Stimulated activated CD8-positive, alpha-beta memory T cell treated with anti-CD3 and anti-CD28 coated beads, Interleukin-4, amount 100 ng/mL, for 48 hours (primary cell): Measurements from ENCODE around the gene COX15.
"Not testable (repeated sequence)": the region's sequence is repeated elsewhere in the genome, so short reads cannot be mapped to it uniquely, and the experiment has no call there.

ENCODE experiments used
- DNase-seq: peaks from one replicate; pipeline ENCODE4 v3.0.0-alpha.2; 2020

COX15 gene

GRCh38 chr10:99740260-99740659 lies 8.3 kb upstream of the COX15 start:
- DNase-seq, result no peak

DNA sequence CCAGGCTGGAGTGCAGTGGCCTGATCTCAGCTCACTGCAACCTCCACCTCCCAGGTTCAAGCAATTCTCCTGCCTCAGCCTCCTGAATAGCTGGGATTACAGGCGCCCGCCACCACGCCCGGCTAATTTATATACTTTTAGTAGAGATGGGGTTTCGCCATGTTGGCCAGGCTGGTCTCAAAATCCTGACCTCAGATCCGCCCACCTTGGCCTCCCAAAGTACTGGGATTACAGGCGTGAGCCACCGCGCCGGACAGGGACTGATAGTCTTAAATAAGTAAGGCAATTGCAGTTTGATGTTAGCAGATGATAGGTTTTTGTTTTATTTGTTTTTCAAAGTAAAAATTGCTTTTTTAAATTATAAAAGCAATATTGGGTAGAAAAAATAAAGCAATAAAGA lies 2.2 kb upstream of the COX15 start:
- not testable (repeated sequence) for DNase-seq

DNA sequence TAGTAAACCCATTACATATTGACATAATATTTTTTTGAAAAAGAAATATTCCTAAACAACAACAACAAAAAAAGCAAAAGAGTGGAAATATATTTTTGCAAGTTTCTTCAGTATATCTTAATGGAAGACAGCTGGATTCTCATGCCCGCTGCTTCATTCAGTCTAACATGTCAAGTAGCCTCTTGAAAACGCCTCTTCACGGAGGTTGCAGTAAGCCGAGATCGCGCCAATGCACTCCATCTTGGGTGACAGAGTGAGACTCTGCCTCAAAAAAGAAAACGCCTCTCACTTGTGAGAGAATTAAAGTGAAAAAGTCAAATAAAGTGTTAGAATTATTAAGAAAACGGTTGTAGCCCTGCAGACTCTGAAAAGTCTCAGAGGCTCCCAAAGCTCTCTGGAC lies 1.4 kb upstream of the COX15 start:
- no peak for DNase-seq

- no peak for DNase-seq
Measured at GRCh38 chr10:99731306-99732032, 458 bp downstream of the COX15 start.

DNA sequence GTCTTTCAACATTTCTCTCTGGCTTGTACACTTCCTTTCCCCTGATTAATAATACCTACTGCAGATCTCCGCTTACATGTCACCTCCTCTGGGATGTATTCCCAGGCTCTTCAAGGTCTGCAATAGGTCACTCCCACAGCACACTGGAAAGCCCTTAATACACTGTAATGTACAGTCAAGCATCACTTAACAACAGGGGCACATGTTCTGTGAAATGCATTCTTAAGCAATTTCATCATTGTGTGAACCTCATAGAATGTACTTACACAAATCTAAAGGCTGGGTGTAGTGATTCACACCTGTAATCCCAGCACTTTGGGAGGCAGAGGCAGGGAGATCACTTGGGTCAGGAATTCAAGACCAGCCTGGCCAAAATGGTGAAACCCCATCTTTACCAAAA lies 1.9 kb downstream of the COX15 start:
- DNase-seq, result no peak

- no peak for DNase-seq
Measured at GRCh38 chr10:99720387-99720786, 11.5 kb downstream of the COX15 start.

DNA sequence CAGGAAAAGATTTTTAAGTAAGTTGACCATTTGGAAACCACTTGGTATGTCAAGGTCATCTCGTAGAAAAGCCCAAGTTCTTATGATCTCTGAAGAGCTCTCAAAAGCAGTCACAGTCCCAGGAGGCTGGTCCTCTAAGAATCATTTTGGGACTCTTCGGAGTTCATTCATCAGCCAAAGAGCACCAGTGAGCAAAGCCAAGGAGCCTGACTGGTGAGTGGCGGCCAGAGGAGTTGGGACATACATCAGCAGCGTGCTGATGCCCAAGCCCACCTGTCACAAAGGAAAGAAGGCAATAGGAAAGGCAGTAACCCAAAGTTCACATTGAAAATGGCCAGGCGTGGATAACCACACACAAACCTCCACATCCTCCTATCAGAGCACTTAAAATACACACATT lies 17.5 kb downstream of the COX15 start:
- no peak for DNase-seq

- DNase-seq, result peak; percentile 32
Measured at GRCh38 chr10:99711129-99711719, 20.7 kb downstream of the COX15 start.

- peak; percentile 25 for DNase-seq
Measured at GRCh38 chr10:99709480-99710229, 22.3 kb downstream of the COX15 start.

DNA sequence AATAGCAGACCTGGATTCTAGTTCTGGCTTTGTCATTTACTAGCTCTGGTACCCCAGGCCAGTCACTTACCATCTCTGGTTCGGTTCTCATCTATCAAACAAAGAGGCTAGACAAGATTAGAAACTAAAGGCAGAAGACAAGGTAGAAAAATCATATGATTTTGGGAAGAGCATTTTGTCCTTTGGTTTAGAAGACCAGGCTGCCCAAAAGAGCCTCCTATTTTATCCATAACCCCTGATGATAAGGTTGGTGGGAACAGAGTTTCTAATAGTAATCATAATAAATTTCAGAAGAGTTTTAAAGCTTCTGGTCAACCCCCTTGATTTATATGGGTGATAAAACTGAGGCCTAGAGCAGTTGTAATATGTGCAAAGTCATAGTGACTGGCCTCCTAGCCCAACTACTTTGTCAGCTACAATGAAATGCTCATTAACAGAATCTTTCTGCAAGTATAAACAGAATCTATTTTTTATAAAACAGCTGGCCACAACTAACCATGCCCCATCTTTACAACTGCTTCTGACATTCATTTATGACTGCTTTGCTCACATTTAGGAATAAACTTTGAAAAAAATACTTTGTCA lies 23.4 kb downstream of the COX15 start:
- DNase-seq, result no peak

DNA sequence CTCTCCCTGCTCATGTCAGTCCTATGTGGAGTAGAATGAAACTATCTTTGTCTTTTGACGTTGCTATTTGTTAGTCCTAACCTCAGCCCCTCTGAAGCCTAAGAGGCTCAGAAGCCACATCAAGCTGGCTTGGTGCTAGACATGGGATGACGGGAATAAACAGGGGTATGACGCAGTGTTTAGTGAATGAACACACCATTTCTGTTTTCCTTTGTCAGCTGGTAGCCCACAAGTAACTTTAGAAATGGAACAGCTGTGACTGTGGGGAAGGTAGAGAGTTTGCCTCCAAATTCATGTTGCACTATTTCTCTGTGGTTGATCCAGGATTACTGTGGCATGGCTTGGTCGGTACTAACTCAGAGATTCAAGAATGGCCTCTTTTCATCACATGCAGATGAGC lies 31.3 kb downstream of the COX15 start:
- no peak for DNase-seq

- no peak for DNase-seq
Measured at GRCh38 chr10:99698504-99699080, 33.3 kb downstream of the COX15 start.

DNA sequence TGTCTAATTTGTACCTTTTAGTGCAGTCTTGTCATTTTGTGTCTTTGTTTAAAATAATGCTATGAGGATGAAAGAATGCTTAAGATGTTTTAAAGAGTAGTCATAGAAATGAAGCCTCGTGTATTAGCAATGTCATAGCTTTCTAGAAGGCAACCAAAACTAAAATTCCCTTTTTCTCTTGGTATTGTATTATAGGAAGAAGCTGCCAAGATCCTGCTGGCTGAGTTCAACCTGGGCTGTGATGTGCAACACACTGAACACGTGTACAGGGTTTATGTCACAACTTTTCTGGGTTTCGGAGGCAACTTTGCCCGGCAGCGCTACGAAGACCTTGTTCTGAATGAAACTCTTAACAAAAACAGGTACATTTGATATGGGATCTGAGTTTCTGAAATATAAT lies 36.2 kb downstream of the COX15 start:
- DNase-seq, result no peak

DNA sequence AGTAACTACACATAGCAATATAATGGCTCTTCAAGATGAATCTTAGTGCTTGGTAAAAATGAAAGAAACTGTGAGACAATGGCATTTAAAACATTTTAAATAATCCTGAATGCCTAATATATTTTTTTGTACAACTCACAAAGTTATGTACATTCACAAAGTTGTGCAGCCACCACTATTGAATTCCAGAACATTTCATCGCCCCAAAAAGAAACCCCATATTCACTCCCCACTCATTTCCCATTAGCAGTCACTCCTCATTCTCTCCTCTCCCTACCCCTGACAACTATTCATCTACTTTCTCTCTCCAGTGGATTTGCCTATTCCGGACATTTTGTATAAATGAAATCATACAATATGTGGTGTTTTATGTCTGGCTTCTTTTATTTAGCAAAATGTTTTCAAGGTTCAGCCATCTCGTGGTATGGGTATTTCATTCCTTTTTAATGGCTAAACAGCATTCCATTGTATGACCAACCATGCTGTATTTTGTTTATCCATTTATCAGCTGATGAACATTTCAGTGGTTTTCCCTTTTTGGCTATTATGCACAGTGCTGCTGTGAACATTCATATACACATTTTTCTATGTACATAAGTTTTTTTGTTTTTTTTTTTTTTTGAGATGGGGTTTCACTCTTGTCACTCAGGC lies 37.9 kb downstream of the COX15 start:
- DNase-seq, result no peak

- DNase-seq, result no peak
Measured at GRCh38 chr10:99689461-99689860, 42.5 kb downstream of the COX15 start.

DNA sequence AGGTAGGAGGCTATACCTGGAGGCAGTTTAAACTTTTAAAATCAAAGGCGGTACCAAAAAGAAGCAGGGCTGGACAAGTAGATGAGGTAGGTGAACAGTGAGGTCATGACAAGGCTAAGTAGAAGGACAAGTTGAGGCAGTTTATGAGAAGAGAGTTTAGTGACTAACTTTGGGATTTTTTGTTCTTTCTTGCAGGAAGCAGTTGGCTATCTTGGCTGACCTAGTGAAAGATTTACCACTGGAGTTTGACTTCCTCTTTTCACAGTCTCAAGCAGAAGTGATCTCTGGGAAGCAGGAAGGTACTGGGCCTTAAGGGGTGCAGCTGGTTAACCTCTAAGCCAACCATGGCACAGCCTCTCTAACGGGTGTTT lies 46.3 kb downstream of the COX15 start:
- DNase-seq, result no peak

GRCh38 chr10:99682752-99683151 lies 49.2 kb downstream of the COX15 start:
- DNase-seq, result no peak
